HFF-Myc (cell line): ENCODE data around the gene MDM2.

Experiments used
- DNase-seq: peaks from one replicate; pipeline ENCODE4 v3.0.0-alpha.2; 2011; ENCODE audit warnings: low read depth; ENCODE audit errors: extremely low read depth
- H3K4me3 ChIP-seq: replicated peaks from 2 replicates; pipeline ENCODE4 v1.5.1; 2011; ENCODE audit warnings: low read depth, mild to moderate bottlenecking, control low read depth, low read length
- TF ChIP-seq, protein P1 (sequence below): IDR thresholded peaks from 2 replicates; pipeline ENCODE4 v1.5.1; 2012; ENCODE audit warnings: mild to moderate bottlenecking, low read depth, low read length, control low read depth; ENCODE audit errors: missing control alignments

The MDM2 gene

GRCh38 chr12:68785358-68785757 is 22.6 kb upstream of the MDM2 start:
- H3K4me3 ChIP-seq = no peak overlapping the region
- TF ChIP-seq, protein P1, sequence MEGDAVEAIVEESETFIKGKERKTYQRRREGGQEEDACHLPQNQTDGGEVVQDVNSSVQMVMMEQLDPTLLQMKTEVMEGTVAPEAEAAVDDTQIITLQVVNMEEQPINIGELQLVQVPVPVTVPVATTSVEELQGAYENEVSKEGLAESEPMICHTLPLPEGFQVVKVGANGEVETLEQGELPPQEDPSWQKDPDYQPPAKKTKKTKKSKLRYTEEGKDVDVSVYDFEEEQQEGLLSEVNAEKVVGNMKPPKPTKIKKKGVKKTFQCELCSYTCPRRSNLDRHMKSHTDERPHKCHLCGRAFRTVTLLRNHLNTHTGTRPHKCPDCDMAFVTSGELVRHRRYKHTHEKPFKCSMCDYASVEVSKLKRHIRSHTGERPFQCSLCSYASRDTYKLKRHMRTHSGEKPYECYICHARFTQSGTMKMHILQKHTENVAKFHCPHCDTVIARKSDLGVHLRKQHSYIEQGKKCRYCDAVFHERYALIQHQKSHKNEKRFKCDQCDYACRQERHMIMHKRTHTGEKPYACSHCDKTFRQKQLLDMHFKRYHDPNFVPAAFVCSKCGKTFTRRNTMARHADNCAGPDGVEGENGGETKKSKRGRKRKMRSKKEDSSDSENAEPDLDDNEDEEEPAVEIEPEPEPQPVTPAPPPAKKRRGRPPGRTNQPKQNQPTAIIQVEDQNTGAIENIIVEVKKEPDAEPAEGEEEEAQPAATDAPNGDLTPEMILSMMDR = no peak
- DNase-seq = no peak

DNA sequence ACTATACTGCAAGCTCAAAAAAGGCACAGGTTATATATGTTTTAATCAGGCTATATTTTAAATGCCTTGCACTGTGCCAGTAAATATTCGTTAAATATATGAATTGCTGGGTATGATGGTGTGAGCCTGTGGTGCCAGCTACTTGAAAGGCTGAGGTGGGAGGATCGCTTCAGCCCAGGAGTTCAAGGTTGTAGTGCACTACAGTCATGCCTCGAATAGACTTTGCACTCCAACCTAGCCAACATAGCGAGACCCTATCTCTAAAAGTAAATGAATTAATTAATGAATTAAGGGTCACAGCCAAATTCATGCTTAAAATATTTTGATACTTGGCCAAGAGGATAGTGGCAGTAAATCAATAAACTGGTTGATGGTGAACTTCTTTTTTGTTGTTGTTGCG is 22.2 kb upstream of the MDM2 start:
- TF ChIP-seq, protein P1 = no peak
- no peak for DNase-seq
- no peak overlapping the region for H3K4me3 ChIP-seq

- TF ChIP-seq, protein P1 = peak; percentile 13
- no peak overlapping the region for H3K4me3 ChIP-seq
- DNase-seq = no peak
Observed at GRCh38 chr12:68786929-68787328, 21.0 kb upstream of the MDM2 start.

DNA sequence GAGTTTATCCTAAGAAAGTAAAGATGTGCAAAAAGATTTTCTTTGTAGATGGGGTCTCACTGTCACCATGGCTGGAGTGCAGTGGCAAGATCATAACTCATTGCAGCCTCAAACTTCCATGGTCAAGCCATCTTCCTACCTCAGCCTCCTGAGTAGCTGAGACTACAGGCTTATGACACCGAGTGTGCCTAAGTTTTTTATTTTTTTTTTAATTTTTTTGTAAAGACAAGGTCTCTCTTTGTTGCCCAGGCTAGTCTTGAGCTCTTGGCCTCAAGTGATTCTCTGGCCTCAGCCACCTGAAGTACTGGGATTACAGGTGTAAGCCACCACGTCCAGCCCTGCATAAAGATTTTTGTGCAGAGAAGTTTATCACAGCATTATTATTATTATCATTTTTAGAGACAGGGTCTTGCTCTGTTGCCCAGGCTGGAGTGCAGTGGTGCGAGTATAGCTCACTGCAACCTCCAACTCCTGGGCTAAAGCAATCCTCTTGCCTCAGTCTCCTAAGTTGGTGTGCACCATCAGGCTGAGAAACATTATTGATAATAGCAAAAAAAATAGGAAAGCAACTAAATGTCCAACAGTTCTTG is 19.3 kb upstream of the MDM2 start:
- no peak for DNase-seq
- no peak overlapping the region for H3K4me3 ChIP-seq
- TF ChIP-seq, protein P1 = no peak

DNA sequence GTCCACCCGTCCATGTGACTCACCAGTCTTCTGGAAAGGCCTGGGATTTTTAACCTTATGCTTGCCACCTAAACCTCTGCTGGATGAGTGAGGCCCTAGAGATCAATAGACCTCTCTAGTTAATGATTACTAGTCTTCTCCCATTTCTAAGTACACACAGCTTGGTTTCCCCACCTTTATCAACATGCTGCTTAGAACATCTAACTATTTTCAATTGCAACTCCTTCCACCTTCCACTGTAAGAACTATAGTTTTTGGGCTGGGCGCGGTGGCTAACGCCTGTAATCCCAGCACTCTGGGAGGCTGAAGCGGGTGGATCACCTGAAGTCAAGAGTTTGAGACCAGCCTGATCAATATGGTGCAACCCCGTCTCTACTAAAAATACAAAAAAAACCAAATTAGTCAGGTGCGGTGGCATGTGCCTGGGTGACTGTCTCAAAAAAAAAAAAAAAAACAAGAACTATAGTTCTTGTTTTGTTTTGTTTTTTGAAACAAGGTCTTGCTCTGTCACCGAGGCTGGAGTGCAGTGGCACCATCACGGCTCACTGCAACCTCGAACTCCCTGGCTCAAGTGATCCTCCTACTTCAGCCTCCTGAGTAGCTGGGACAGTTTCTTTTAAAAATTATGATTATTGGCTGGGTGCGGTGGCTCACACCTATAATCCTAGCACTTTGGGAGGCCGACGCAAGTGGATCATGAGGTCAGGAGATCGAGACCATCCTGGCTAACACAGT is 18.7 kb upstream of the MDM2 start:
- TF ChIP-seq, protein P1 = no peak
- no peak overlapping the region for H3K4me3 ChIP-seq
- DNase-seq = no peak

GRCh38 chr12:68790081-68790951 is 17.7 kb upstream of the MDM2 start:
- H3K4me3 ChIP-seq = no peak overlapping the region
- TF ChIP-seq, protein P1 = no peak
- no peak for DNase-seq
